ENCODE results near the gene KRT31. TPM values are rescaled to one million over a fixed set of nuclear protein-coding genes. Genes with fewer than 3 reads are reported as not detected.

Gene KRT31
- total RNA-seq, 1 donor from 2014 or later, result not detected

- no peaks in the 10 kb centered on the region for H3K4me1 ChIP-seq
- H3K27me3 ChIP-seq, result no peaks in the 10 kb centered on the region
- H3K27ac ChIP-seq, result no peak overlapping the region
- DNase-seq (ENCODE audit: low spot score in 2 of 2), result no peak
- H3K9me3 ChIP-seq, result no peaks in the 10 kb centered on the region
- H3K4me3 ChIP-seq, result no peak overlapping the region
- H3K36me3 ChIP-seq, result no peaks in the 10 kb centered on the region
- intact Hi-C loops (cut with DNase I), result no loop called here
- TF ChIP-seq, protein P1, sequence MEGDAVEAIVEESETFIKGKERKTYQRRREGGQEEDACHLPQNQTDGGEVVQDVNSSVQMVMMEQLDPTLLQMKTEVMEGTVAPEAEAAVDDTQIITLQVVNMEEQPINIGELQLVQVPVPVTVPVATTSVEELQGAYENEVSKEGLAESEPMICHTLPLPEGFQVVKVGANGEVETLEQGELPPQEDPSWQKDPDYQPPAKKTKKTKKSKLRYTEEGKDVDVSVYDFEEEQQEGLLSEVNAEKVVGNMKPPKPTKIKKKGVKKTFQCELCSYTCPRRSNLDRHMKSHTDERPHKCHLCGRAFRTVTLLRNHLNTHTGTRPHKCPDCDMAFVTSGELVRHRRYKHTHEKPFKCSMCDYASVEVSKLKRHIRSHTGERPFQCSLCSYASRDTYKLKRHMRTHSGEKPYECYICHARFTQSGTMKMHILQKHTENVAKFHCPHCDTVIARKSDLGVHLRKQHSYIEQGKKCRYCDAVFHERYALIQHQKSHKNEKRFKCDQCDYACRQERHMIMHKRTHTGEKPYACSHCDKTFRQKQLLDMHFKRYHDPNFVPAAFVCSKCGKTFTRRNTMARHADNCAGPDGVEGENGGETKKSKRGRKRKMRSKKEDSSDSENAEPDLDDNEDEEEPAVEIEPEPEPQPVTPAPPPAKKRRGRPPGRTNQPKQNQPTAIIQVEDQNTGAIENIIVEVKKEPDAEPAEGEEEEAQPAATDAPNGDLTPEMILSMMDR (IDR thresholded peaks at IDR 0.05), result no peak
These were observed 28.4 kb downstream of the KRT31 start for GRCh38 chr17:41369023-41369422.

DNA sequence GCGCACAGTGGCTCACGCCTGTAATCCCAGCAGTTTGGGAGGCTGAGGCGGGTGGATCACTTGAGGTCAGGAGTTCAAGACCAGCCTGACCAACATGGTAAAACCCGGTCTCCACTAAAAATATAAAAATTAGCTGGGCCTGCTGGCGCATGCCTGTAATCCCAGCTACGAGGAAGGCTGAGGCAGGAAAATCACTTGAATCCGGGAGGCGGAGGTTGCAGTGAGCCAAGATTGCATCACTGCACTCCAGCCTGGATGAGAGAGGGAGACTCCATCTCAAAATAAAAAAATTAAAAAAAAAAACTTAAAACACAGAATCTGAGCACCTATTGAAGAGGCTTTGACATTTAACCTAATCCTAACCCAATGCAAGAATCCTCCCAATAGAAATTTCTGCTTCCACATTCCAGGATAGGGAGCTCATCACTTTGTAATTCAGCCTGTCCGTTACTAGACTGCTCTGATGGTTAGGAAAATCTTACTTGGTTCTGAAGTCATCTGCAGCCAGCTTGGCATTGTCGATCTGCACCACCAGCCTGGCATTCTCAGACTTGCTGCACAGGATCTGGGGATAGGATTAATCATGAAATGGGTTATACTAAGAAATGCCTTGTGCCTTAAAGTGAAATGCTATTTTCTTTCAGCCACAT lies 29.9 kb downstream of the KRT31 start:
- TF ChIP-seq, protein P1 (IDR thresholded peaks at IDR 0.05), result no peak
- no peaks in the 10 kb centered on the region for H3K4me1 ChIP-seq
- intact Hi-C loops (cut with DNase I), result no loop called here
- H3K4me3 ChIP-seq, result no peak overlapping the region
- H3K36me3 ChIP-seq, result no peaks in the 10 kb centered on the region
- H3K27ac ChIP-seq, result no peak overlapping the region
- H3K9me3 ChIP-seq, result no peaks in the 10 kb centered on the region
- H3K27me3 ChIP-seq, result no peaks in the 10 kb centered on the region
- no peak for DNase-seq (ENCODE audit: low spot score in 2 of 2)

DNA sequence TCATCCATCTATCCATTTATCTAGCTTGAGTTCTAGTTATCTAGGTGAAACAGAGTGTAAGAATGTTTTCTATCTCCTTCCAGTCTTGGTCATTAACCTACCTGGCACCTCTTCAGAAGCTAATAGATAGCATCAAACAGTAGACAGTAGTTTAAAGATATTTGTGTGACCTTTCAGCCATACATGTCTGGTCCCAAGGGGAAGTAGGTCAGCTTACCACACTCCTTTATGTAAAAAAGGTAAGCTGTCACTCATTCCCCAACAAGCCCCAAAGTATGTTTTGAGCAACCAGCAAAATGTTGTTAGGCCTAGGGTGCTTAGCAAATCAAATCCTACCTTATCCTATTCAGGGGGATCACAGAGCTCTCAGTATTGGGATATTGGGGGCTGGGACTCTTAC lies 31.3 kb downstream of the KRT31 start:
- H3K4me1 ChIP-seq, result no peaks in the 10 kb centered on the region
- TF ChIP-seq, protein P1 (IDR thresholded peaks at IDR 0.05), result no peak
- H3K9me3 ChIP-seq, result no peaks in the 10 kb centered on the region
- DNase-seq (ENCODE audit: low spot score in 2 of 2), result no peak
- intact Hi-C loops (cut with DNase I), result no loop called here
- no peak overlapping the region for H3K27ac ChIP-seq
- H3K27me3 ChIP-seq, result no peaks in the 10 kb centered on the region
- no peak overlapping the region for H3K4me3 ChIP-seq
- H3K36me3 ChIP-seq, result no peaks in the 10 kb centered on the region

- Histone ChIP-seq H3K36me3 (no peaks in the 10 kb centered on the region), H3K9me3 (no peaks in the 10 kb centered on the region), H3K27me3 (no peaks in the 10 kb centered on the region), H3K4me1 (no peaks in the 10 kb centered on the region), H3K27ac (no peak overlapping the region), H3K4me3 (no peak overlapping the region)
- no peak for DNase-seq (ENCODE audit: low spot score in 2 of 2)
- intact Hi-C loops (cut with DNase I), result no loop called here
- TF ChIP-seq, protein P1 (IDR thresholded peaks at IDR 0.05), result no peak
These were observed 33.5 kb downstream of the KRT31 start for GRCh38 chr17:41363881-41364280.

- intact Hi-C loops (cut with DNase I), result no loop called here
- TF ChIP-seq, protein P1 (IDR thresholded peaks at IDR 0.05), result no peak
- H3K36me3 ChIP-seq, result no peaks in the 10 kb centered on the region
These were observed 37.0 kb downstream of the KRT31 start for GRCh38 chr17:41360296-41360995.

More at GRCh38 chr17:41360296-41360995, 37.0 kb downstream of the KRT31 start:
- H3K4me3 ChIP-seq, result no peak overlapping the region
- H3K27me3 ChIP-seq, result no peaks in the 10 kb centered on the region
- no peaks in the 10 kb centered on the region for H3K9me3 ChIP-seq
- no peaks in the 10 kb centered on the region for H3K4me1 ChIP-seq
- no peak for DNase-seq (ENCODE audit: low spot score in 2 of 2)
- H3K27ac ChIP-seq, result no peak overlapping the region
